K562 (cell line): ENCODE data around the gene GIGYF1. TPM values are rescaled to one million over a fixed set of nuclear protein-coding genes. Genes with fewer than 3 reads are reported as not detected.
A peak's percentile ranks its signal among the peaks of the same experiment; 100 is the strongest.

Source experiments
- ARID1B ChIP-seq: fragments of 450-650 bp; IDR thresholded peaks from 2 replicates; pipeline ENCODE4 v1.6.1; 2016; ENCODE audit warnings: antibody characterized with exemption, mild to moderate bottlenecking, inconsistent platforms
- BRCA1 ChIP-seq, 2 experiments: fragments of 450-650 bp in 1 of 2; sonication (generic) in 1 of 2; formaldehyde crosslinking in 1 of 2; IDR thresholded peaks; 2 replicates each; pipeline versions ENCODE4 v1.5.0 to v1.6.1; 2017 to 2020; ENCODE audit warnings: mild to moderate bottlenecking in 1 of 2, missing genetic modification reagents in 1 of 2
- C11orf30 ChIP-seq: fragments of 450-650 bp; IDR thresholded peaks from 2 replicates; pipeline ENCODE4 v1.6.1; 2016; ENCODE audit warnings: low read depth, mild to moderate bottlenecking
- HDAC1 ChIP-seq, 2 experiments: fragments of 450-650 bp; IDR thresholded peaks; 2 replicates each; pipeline ENCODE4 v1.6.1; 2016 to 2017; ENCODE audit warnings: inconsistent platforms in 1 of 2, mild to moderate bottlenecking in 1 of 2, moderate library complexity in 1 of 2
- IFI16 ChIP-seq: fragments of 250-450 bp; sonication (Bioruptor Pico); IDR thresholded peaks from 2 replicates; pipeline ENCODE4 v2.1.2; 2022; ENCODE audit warnings: mild to moderate bottlenecking, inconsistent platforms
- KLF13 ChIP-seq: fragments of 450-650 bp; IDR thresholded peaks from 2 replicates; pipeline ENCODE4 v1.6.1; 2016; ENCODE audit warnings: missing genetic modification characterization, low read depth, mild to moderate bottlenecking, missing compliant biosample characterization, moderate library complexity, borderline replicate concordance
- NFIC ChIP-seq: fragments of 450-650 bp; IDR thresholded peaks from 2 replicates; pipeline ENCODE4 v1.6.1; 2017; ENCODE audit warnings: mild to moderate bottlenecking, inconsistent platforms
- NR2C1 ChIP-seq, 2 experiments: fragments of 450-650 bp; IDR thresholded peaks; 2 replicates each; pipeline ENCODE4 v1.6.1; 2017; ENCODE audit warnings: mild to moderate bottlenecking in 2 of 2, antibody characterized with exemption in 1 of 2, inconsistent platforms in 1 of 2, missing compliant biosample characterization in 1 of 2, missing genetic modification characterization in 1 of 2
- PHF21A ChIP-seq: fragments of 450-650 bp; IDR thresholded peaks from 2 replicates; pipeline ENCODE4 v1.6.1; 2017; ENCODE audit warnings: low read depth, borderline replicate concordance
- SMARCE1 ChIP-seq: fragments of 450-650 bp; IDR thresholded peaks from 2 replicates; pipeline ENCODE4 v1.7.1; 2016; ENCODE audit warnings: mild to moderate bottlenecking
- TAF7 ChIP-seq: fragments of 450-650 bp; IDR thresholded peaks from 2 replicates; pipeline ENCODE4 v1.6.1; 2016; ENCODE audit warnings: missing genetic modification characterization, missing compliant biosample characterization
- TOE1 ChIP-seq, 2 experiments: fragments of 450-650 bp in 1 of 2; sonication (generic) in 1 of 2; formaldehyde crosslinking in 1 of 2; IDR thresholded peaks; 2 replicates each; pipeline versions ENCODE4 v1.7.1 to v1.8.0; 2016 to 2022; ENCODE audit warnings: borderline replicate concordance in 2 of 2, mild to moderate bottlenecking in 2 of 2, antibody characterized with exemption in 1 of 2, inconsistent platforms in 1 of 2, low read depth in 1 of 2, missing genetic modification reagents in 1 of 2, moderate library complexity in 1 of 2
- ZNF121 ChIP-seq: sonication (generic); formaldehyde crosslinking; conservative IDR thresholded peaks from 2 replicates; pipeline ENCODE4 v1.8.0; 2022; ENCODE audit warnings: missing genetic modification reagents
- ZNF143 ChIP-seq: sonication (generic); formaldehyde crosslinking; IDR thresholded peaks from 2 replicates; pipeline ENCODE4 v1.9.0; 2022; ENCODE audit warnings: mild to moderate bottlenecking, missing genetic modification reagents
- ZNF224 ChIP-seq: sonication (generic); formaldehyde crosslinking; IDR thresholded peaks from 2 replicates; pipeline ENCODE4 v1.8.0; 2022; ENCODE audit warnings: mild to moderate bottlenecking, missing genetic modification reagents
- polyA plus RNA-seq, 8 experiments: library from polyadenylated mRNA; depleted of rRNA in 4 of 8; stranded (reverse) in 5 of 8; unstranded in 3 of 8; fragments of >200 nt; fragmentation: Nextera tagmentation in 2 of 8; fragmentation: Illumina TruSeq in 1 of 8; extraction: Ambion mirVana in 2 of 8; extraction: Trizol in 1 of 8; gene quantifications; 2 replicates each; pipeline versions ENCODE4 v1.2.1 to v1.2.3, GENCODE V29; 2011 to 2014; ENCODE audit warnings: inconsistent platforms in 1 of 8, missing spikeins in 1 of 8
- total RNA-seq, 7 experiments: library from RNA; depleted of rRNA in 6 of 7; stranded (reverse); fragments of >200 nt in 6 of 7; fragmentation: Illumina TruSeq in 2 of 7; extraction: Trizol in 2 of 7; gene quantifications; 2 replicates each; pipeline versions ENCODE4 v1.2.1 to v1.2.3, GENCODE V29; 2011 to 2021; ENCODE audit warnings: low replicate concordance in 1 of 7
- TF ChIP-seq, protein P1 (sequence below): fragments of 250-450 bp; sonication (Bioruptor Pico); IDR thresholded peaks from 2 replicates; pipeline ENCODE4 v1.4.0; 2020; ENCODE audit warnings: mild to moderate bottlenecking, moderate library complexity
- TF ChIP-seq, protein P2 (sequence below): fragments of 250-450 bp; sonication (Bioruptor Pico); IDR thresholded peaks from 2 replicates; pipeline ENCODE4 v1.8.0; 2022; ENCODE audit warnings: moderate library complexity, mild to moderate bottlenecking, inconsistent platforms
- TF ChIP-seq, protein P3 (sequence below): fragments of 450-650 bp; IDR thresholded peaks from 2 replicates; pipeline ENCODE4 v1.6.1; 2014; ENCODE audit warnings: low read depth, mild to moderate bottlenecking, moderate library complexity, borderline replicate concordance
- TF ChIP-seq, protein P4 (sequence below): fragments of 450-650 bp; formaldehyde crosslinking; IDR thresholded peaks from 2 replicates; pipeline ENCODE4 v1.4.0; 2020; ENCODE audit warnings: mild to moderate bottlenecking, moderate library complexity
- TF ChIP-seq, protein P5 (sequence below): fragments of 250-450 bp; sonication (Bioruptor Pico); IDR thresholded peaks from 2 replicates; pipeline ENCODE4 v1.5.1; 2021; ENCODE audit warnings: mild to moderate bottlenecking

The GIGYF1 gene
- total and polyA plus RNA-seq, 9 of the 15 experiments (the other 6 are each of a cell fraction or from before 2014, with no cell fraction given): 0.56 to 76.2 (median 16.8) TPM

DNA sequence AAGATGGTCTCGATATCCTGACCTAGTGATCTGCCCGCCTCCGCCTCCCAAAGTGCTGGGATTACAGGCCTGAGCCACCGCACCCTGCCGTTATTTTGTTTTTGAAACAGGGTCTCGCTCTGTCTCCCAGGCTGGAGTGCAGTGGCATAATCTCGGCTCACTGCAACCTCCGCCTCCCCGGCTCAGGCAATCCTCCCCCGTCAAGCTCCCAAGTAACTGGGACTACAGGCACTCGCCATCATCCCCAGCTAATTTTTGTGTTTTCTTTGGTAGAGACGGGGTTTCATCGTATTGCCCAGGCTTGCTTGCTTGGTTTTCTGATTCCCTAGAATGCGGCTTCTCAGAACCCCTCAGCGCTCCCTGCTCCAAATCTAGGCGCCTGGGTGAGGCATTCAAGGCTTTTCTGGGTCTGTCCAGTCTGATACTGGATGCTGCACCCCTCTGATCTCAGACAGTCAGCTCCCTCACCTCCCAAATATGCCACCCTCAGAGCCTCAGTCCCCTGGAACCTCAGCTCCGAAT is 54.0 kb downstream of the GIGYF1 start (continued):
- peak; percentile 28 for TF ChIP-seq ARID1B
- TF ChIP-seq, protein P1, sequence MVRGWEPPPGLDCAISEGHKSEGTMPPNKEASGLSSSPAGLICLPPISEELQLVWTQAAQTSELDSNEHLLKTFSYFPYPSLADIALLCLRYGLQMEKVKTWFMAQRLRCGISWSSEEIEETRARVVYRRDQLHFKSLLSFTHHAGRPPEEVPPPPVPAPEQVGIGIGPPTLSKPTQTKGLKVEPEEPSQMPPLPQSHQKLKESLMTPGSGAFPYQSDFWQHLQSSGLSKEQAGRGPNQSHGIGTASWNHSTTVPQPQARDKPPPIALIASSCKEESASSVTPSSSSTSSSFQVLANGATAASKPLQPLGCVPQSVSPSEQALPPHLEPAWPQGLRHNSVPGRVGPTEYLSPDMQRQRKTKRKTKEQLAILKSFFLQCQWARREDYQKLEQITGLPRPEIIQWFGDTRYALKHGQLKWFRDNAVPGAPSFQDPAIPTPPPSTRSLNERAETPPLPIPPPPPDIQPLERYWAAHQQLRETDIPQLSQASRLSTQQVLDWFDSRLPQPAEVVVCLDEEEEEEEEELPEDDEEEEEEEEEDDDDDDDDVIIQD (CRISPR knock-in tag): no peak
- peak; percentile 57 for TF ChIP-seq SMARCE1
- TF ChIP-seq ZNF224 (CRISPR knock-in tag): no peak
- TF ChIP-seq, protein P2, sequence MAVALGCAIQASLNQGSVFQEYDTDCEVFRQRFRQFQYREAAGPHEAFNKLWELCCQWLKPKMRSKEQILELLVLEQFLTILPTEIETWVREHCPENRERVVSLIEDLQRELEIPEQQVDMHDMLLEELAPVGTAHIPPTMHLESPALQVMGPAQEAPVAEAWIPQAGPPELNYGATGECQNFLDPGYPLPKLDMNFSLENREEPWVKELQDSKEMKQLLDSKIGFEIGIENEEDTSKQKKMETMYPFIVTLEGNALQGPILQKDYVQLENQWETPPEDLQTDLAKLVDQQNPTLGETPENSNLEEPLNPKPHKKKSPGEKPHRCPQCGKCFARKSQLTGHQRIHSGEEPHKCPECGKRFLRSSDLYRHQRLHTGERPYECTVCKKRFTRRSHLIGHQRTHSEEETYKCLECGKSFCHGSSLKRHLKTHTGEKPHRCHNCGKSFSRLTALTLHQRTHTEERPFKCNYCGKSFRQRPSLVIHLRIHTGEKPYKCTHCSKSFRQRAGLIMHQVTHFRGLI: no peak
- TF ChIP-seq NR2C1 (IDR thresholded peaks at IDR 0.05): no peak
- TF ChIP-seq NR2C1 (tag; IDR thresholded peaks at IDR 0.05): no peak
- no peak for TF ChIP-seq BRCA1 (IDR thresholded peaks at IDR 0.05)
- no peak for TF ChIP-seq BRCA1 (CRISPR knock-in tag; IDR thresholded peaks at IDR 0.05)
- 0 out of 2 replicates have a peak, but pooled peaks have one; percentile 9 for TF ChIP-seq PHF21A
- TF ChIP-seq NFIC: no peak
- TF ChIP-seq ZNF143 (CRISPR knock-in tag): no peak
- peak in 1 of 2 experiments; percentile 9; a peak in 1 of 4 replicates for TF ChIP-seq HDAC1 (IDR thresholded peaks at IDR 0.05)
- no peak for TF ChIP-seq IFI16 (CRISPR knock-in tag)
- no peak for TF ChIP-seq TAF7 (tag)
- TF ChIP-seq TOE1 (IDR thresholded peaks at IDR 0.05; ENCODE audit: borderline replicate concordance): peak; percentile 13; the same call in 1 of the 2 replicates
- TF ChIP-seq TOE1 (CRISPR knock-in tag; IDR thresholded peaks at IDR 0.05; ENCODE audit: borderline replicate concordance, low read depth): no peak
- TF ChIP-seq C11orf30: no peak
- TF ChIP-seq, protein P3, sequence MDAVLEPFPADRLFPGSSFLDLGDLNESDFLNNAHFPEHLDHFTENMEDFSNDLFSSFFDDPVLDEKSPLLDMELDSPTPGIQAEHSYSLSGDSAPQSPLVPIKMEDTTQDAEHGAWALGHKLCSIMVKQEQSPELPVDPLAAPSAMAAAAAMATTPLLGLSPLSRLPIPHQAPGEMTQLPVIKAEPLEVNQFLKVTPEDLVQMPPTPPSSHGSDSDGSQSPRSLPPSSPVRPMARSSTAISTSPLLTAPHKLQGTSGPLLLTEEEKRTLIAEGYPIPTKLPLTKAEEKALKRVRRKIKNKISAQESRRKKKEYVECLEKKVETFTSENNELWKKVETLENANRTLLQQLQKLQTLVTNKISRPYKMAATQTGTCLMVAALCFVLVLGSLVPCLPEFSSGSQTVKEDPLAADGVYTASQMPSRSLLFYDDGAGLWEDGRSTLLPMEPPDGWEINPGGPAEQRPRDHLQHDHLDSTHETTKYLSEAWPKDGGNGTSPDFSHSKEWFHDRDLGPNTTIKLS: 0 out of 2 replicates have a peak, but pooled peaks have one; percentile 6
- TF ChIP-seq, protein P4, sequence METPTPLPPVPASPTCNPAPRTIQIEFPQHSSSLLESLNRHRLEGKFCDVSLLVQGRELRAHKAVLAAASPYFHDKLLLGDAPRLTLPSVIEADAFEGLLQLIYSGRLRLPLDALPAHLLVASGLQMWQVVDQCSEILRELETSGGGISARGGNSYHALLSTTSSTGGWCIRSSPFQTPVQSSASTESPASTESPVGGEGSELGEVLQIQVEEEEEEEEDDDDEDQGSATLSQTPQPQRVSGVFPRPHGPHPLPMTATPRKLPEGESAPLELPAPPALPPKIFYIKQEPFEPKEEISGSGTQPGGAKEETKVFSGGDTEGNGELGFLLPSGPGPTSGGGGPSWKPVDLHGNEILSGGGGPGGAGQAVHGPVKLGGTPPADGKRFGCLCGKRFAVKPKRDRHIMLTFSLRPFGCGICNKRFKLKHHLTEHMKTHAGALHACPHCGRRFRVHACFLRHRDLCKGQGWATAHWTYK: no peak
- peak; percentile 0; the same call in 1 of the 2 replicates for TF ChIP-seq ZNF121 (CRISPR knock-in tag)
- TF ChIP-seq, protein P5, sequence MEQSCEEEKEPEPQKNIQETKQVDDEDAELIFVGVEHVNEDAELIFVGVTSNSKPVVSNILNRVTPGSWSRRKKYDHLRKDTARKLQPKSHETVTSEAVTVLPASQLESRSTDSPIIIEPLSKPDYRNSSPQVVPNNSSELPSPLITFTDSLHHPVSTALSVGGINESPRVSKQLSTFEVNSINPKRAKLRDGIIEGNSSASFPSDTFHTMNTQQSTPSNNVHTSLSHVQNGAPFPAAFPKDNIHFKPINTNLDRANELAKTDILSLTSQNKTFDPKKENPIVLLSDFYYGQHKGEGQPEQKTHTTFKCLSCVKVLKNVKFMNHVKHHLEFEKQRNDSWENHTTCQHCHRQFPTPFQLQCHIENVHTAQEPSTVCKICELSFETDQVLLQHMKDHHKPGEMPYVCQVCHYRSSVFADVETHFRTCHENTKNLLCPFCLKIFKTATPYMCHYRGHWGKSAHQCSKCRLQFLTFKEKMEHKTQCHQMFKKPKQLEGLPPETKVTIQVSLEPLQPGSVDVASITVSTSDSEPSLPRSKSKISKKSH: no peak
- no peak for TF ChIP-seq KLF13 (tag)
